Liver (tissue), 3 donors: ENCODE data around the gene LPIN3.

ENCODE experiments used
- GABPA ChIP-seq, 2 donors: IDR thresholded peaks in 1 of 2; conservative IDR thresholded peaks in 1 of 2; 2 replicates each; pipeline ENCODE4 v1.6.1; 2016; ENCODE audit warnings: antibody characterized with exemption in 2 of 2, mild to moderate bottlenecking in 1 of 2, moderate library complexity in 1 of 2
- MAX ChIP-seq: IDR thresholded peaks from 2 replicates; pipeline ENCODE4 v1.6.1; 2016; ENCODE audit warnings: antibody characterized with exemption
- REST ChIP-seq: IDR thresholded peaks from 2 replicates; pipeline ENCODE4 v1.6.1; 2016; ENCODE audit warnings: antibody characterized with exemption, mild to moderate bottlenecking
- SP1 ChIP-seq: IDR thresholded peaks from 2 replicates; pipeline ENCODE4 v1.6.1; 2018; ENCODE audit warnings: antibody characterized with exemption, mild to moderate bottlenecking
- YY1 ChIP-seq: IDR thresholded peaks from 2 replicates; pipeline ENCODE4 v1.6.1; 2016; ENCODE audit warnings: antibody characterized with exemption, mild to moderate bottlenecking
- TF ChIP-seq, protein P1 (sequence below): fragments of 150-350 bp; IDR thresholded peaks from 2 replicates; pipeline ENCODE4 v1.5.1; 2017; ENCODE audit warnings: improper control_type of control experiment, low read depth, low read length; ENCODE audit not compliant: missing input control
- donor health status: healthy.
- donor health status: healthy.

DNA sequence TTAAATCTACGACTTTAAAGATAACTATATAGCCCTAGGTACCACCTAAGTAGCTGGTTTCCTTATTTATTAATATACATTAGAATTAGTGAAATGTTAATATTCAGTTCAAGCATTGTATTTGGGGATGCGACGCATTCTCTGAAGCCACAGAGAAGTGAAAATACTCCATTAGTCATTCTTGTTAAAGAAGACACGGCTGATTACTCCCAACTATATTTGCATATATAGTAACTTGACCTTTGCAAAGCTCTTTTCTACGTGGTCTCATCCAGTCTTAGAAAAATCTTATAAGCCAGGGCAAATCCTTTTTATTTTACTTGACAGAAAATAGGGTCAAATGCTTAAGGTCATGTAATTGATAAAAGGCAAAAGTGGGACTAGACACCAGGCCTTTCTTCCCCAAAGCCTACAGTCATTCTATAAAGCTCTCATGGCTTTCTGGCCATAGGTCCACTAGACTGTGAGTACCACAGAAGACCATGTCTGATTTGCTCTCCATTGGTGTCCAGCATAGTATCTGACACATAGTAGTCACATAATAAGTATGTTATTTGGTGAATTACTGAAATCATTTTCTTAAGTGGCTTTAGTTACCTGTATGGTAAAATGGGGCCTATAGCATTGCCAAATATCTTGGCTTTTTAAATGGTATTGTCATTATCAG, 34.4 kb upstream of the LPIN3 start:
- TF ChIP-seq YY1 (no peak), GABPA (IDR thresholded peaks at IDR 0.05 in 1 of 2, conservative IDR thresholded peaks at IDR 0.05 in 1 of 2) (no peak), MAX (no peak), REST (no peak), SP1 (no peak)
- TF ChIP-seq, protein P1, sequence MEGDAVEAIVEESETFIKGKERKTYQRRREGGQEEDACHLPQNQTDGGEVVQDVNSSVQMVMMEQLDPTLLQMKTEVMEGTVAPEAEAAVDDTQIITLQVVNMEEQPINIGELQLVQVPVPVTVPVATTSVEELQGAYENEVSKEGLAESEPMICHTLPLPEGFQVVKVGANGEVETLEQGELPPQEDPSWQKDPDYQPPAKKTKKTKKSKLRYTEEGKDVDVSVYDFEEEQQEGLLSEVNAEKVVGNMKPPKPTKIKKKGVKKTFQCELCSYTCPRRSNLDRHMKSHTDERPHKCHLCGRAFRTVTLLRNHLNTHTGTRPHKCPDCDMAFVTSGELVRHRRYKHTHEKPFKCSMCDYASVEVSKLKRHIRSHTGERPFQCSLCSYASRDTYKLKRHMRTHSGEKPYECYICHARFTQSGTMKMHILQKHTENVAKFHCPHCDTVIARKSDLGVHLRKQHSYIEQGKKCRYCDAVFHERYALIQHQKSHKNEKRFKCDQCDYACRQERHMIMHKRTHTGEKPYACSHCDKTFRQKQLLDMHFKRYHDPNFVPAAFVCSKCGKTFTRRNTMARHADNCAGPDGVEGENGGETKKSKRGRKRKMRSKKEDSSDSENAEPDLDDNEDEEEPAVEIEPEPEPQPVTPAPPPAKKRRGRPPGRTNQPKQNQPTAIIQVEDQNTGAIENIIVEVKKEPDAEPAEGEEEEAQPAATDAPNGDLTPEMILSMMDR, result no peak
